GM21515 (cell line): Measurements from ENCODE around the gene SMYD4.
"Not testable (repeated sequence)": the region's sequence is repeated elsewhere in the genome, so short reads cannot be mapped to it uniquely, and the experiment has no call there.

Experiments used
- ATAC-seq: cut with Tn5 transposase; IDR thresholded peaks from one replicate; pipeline ENCODE4 v1.9.1; 2021; ENCODE audit not compliant: unreplicated experiment

The SMYD4 gene, protein sequence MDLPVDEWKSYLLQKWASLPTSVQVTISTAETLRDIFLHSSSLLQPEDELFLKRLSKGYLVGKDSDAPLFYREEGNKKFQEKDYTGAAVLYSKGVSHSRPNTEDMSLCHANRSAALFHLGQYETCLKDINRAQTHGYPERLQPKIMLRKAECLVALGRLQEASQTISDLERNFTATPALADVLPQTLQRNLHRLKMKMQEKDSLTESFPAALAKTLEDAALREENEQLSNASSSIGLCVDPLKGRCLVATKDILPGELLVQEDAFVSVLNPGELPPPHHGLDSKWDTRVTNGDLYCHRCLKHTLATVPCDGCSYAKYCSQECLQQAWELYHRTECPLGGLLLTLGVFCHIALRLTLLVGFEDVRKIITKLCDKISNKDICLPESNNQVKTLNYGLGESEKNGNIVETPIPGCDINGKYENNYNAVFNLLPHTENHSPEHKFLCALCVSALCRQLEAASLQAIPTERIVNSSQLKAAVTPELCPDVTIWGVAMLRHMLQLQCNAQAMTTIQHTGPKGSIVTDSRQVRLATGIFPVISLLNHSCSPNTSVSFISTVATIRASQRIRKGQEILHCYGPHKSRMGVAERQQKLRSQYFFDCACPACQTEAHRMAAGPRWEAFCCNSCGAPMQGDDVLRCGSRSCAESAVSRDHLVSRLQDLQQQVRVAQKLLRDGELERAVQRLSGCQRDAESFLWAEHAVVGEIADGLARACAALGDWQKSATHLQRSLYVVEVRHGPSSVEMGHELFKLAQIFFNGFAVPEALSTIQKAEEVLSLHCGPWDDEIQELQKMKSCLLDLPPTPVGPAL

DNA sequence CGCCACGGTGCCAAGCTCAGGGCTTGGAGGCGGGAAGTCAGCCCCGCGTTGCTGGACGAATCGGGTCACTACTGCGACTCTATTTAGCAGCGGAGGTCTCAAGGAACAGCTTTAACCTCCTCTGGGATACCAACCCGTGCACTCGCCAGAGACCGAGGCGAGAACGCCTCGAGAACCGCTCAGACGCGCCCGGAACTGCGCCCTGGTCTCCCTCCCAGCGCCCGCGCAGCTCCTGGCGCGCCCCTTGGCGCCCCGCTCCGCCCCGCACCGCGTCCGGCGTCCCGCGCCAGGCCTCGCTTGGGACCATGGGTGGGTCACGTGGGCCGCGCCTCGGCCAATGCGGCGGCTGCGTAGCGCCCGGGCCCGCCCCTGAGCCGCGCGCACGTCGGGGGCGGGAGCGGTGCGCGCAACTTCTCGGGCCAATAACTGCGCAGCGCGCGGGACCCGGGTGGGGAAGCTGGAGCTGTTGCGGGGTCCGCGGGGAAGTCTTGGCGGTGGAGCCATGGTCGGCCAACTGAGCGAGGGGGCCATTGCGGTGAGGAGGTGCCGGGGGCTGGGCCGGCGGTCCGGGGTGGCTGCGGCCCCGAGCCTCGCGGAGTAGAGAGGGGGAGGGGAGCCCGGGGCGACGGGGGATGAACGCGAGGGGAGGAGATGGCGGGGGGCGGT, at the start of gene SMYD4, which contains the start of gene RPA1:
Gene SMYD4 (minus strand): TSS at position 311 of the 666 bp plus-strand sequence. CDS start 1,908 bp downstream, outside the sequence.
Gene RPA1 (plus strand): TSS at position 414 of the 666 bp plus-strand sequence. CDS start 89 bp downstream, at position 503.
- peak; percentile 78 for ATAC-seq

DNA sequence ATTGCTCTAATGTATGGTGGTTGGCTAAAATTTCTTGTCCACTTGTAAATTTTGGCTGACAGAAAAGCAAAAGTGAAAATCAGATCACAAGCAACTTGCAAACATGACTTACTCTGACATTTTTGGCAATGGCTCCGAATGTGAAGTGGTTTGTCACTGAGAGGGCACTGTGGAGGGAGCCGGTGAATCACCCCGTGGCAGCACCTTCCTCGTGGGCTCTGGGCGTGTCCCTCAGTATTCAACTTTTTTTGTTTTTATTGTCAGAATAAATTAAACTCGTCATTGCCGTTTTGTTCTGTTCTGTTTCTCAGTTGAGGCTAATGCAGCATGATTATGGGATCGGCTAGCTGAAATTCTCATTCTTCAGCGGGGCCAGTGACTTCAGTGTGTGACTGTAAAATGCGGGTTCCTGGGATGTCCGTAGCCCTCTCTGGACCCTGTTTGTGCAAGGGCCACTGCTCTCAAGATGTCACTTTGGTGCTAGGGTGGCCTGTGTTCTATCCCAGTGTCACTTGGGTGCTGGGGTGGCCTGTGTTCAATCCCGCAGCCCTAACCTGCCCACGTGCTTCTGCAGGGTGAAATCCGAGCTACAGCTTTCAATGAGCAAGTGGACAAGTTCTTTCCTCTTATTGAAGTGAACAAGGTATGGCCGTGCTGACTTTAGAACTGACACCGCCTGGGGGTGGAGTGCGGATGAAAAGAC, 48.9 kb upstream of the SMYD4 start:
- no peak for ATAC-seq

DNA sequence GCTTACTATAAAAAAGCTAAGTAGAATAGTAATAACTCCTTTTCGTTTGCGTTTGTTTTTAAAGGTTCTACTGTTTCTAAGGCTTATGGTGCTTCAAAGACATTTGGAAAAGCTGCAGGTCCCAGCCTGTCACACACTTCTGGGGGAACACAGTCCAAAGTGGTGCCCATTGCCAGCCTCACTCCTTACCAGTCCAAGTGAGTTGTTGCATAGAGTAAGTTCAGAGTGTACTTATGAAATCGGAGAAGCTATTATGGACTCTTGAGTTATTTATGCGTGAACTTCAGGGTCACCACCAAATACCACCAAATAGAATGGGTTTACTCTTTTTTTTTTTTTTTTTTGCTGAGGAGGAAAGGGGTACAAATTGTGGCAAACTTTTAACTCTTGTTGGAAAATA, 45.9 kb upstream of the SMYD4 start:
- no peak for ATAC-seq

DNA sequence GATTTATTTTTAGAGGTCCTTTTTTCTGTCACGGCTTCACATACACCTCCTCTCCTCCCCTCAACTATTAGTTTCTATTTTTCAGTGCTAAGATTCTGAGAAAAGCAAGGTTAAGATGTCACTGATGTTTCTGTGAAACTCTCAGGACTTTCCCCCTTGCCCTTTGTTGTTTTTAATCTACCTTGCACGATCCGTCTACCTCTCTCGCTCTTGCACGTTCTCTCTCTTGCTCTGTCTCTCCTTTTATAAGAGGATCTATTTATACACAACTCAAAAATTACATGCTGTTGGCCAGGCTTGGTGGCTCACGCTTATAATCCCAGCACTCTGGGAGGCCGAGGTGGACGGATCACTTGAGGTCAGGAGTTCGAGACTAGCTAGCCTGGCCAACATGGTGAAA, 43.7 kb upstream of the SMYD4 start:
- ATAC-seq: no peak

DNA sequence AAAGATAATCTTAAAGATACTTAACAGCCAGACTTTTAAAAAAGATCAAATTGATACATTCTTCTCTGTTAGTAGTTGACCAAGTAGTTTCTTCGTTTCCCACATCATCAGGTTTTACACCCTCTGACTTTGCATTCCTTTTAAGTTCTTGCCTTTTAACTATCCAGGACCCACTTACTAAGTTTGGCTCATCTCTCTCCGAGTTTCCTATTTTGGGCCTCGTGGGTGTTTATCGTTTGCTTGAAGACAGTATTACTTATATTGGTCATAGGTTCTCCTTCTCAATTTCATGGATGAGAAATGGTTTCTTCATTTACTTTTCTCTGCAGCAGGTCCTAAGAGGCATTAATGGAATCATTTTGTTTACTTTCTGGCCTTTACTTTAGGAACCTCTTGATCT, 43.3 kb upstream of the SMYD4 start:
- ATAC-seq: no peak

DNA sequence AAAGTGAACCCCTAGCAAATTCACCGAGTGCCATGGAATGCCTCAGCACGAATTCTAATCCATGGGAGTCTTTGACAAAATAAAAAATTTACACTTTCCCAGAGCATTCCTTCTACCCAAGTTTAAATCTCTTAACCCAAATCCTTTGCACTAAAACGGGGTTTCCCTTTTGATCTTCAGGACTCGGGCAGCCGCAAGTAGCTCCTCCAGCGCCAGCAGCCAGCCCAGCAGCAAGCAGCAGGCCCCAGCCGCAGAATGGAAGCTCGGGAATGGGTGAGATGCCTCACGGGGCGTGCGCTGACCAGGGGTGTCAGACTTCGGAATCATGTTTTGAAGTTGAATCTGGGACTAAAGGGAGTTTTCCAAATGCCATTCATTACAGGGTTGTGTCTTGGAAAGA, 42.6 kb upstream of the SMYD4 start:
- no peak for ATAC-seq

DNA sequence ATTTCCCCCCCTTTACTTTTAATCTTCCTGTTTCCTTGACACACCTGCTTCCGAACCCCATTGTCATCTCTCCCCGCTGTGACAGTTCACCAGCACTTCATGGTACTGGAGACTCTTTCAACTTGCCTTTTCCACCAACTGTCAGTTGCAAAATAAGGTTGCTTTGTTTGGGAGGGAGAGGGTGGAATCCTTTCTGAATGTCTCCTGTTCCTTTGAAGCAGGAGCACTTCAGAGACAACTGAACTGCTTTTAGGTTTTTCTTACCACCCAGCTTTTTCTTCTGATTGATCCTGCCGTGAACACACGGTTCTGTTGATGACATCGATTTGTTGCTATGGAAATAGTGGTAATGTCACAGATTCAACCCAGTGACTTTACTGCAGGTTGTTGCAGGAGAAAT, 42.1 kb upstream of the SMYD4 start:
- no peak for ATAC-seq

DNA sequence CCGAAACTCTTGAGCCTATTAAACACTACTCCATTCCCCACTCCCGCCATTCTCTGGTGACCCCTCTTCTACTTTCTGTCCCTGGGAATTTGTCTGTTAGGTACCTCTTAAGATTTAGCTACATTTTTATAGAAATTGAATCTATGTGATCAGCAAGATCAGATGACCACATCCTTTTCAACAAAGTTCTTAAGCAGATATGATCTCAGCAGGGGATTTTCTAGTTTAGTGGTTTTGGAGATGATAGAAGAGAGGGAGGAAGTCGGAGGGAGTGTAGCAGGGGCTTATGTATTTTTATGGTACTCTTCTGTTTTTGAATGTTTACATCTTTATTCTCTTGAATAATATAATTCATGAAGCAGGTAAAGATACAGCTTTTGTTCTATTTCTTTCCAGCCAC, 40.9 kb upstream of the SMYD4 start:
- no peak for ATAC-seq

DNA sequence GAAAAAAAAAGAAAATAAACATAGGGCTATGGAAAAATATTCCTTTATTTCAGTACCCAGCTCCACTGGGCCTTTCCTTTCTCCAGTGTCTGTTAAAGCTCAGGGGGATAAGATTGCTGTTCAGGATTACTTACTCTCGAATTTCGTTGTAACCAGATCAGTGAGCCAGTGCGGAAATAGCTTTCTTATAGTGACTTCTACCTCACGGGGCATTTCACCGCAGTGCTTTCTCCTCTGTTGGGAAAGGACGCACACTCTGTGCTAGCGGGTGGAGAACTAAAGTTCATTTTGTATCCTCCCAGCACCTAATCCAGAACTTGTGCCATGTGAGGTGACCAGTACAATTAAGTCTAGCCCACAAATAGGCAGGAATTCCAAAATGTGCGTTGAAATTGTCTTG, 38.4 kb upstream of the SMYD4 start:
- ATAC-seq: no peak

DNA sequence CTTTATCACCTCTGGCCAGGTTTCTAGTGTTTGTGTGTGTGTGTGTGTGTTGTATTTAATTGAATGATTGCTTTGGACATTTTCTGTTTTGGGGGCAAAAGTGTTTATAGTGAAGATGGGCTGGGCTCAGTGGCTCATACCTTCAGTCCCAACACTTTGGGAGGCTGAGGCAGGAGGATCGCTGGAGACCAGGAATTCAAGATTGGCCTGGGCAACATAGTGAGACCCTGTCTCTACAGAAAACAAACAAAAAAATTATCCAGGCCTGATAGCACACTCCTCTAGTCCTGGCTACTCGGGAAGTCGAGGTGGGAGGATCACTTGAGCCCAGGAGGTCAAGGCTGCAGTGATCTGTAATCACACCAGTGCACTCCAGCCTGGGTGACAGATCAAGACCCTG, 37.6 kb upstream of the SMYD4 start:
- ATAC-seq: no peak

DNA sequence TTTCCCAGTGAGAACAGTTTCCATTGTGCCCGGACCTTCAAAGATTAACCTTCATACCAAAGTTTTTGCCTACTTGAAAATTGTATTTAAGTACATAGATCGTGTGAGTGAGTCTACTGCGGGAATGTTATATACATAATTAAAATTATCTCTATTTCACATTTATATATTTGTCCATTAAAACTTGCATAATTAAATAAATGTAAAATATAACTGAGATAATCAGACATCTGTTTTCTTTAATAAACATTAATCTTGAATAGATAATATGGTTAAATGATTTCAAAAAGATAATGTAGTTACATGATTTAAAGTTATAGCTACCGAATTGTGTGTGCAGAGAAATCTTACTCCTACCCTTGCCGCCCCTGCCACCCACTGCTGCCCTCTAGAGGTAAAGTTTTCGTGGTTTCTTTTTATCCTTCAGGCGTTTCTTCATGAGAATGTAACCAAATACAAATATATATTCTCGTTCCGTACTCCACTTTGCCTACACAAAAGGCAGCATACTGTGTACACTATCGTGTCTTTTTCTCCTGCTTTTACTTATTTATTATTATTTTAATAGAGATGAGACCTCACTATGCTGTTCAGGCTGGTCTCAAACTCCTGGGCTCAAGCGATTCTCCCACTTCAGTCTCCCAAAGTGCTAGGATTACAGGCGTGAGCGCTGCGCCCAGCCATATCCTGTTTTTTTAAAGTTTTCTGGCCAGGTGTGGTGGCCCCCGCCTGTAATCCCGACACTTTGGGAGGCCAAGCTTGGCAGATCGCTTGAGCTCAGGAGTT, 35.7 kb upstream of the SMYD4 start:
- ATAC-seq: no peak

DNA sequence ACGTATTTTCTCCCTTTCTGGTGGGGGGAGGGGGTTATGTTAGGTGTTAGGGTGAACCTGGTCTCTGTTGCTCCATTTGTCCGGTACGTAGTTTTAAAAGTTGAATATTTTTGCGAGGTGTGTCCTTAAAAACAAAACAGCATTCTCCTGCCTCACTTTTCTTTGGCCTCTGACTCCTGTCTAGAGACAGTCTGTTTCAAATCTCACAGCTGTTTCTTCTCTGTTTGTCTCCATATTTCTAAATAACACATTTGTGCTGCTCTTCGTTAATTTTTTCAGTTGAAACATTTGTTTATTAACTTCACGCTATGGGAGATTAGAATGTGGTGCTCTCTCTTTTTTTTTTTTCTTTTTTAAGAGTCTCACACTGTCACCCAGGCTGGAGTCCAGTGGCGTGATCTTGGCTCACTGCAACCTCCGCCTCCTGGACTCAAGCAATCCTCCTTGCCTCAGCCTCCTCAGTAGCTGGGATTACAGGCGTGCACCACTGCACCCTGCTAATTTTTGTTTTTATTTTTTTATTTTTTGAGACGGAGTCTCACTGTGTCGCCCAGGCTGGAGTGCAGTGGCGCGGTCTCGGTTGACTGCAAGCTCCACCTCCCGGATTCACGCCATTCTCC, 31.8 kb upstream of the SMYD4 start:
- ATAC-seq: no peak

DNA sequence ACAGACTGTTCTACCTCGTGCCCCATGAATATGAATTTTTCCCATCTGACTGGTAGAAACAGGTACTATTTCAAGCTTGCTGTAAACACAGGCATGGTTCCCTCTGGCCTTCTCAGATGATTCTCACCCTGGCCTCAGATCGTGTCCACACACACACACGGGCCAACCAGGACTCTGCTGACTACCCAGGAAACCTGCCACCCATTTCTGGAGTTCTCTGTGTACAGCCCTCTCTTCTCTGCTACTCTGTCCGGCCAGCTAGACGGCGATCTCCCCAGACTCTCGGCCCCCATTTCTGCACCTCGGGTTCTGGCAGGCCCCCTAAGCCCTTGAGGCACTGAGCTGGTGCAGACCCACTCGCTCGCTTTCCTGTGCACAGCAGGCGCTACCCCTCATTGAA, 31.3 kb upstream of the SMYD4 start:
- ATAC-seq: no peak

DNA sequence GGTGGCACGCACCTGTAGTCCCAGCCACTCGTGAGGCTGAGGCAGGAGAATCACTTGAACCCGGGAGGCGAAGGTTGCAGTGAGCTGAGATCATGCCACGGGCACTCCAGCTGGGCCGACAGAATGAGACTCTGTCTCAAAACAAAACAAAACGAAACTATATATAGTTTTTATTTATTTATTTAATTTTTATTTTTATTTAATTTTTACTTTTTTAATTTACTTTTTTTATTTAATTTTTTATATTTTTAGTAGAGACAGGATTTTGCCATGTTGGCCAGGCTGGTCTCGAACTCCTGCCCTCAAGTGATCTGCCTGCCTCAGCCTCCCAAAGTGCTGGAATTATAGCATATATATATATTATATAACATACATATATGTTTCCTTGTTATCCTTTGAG, 26.8 kb upstream of the SMYD4 start:
- not testable (repeated sequence) for ATAC-seq

DNA sequence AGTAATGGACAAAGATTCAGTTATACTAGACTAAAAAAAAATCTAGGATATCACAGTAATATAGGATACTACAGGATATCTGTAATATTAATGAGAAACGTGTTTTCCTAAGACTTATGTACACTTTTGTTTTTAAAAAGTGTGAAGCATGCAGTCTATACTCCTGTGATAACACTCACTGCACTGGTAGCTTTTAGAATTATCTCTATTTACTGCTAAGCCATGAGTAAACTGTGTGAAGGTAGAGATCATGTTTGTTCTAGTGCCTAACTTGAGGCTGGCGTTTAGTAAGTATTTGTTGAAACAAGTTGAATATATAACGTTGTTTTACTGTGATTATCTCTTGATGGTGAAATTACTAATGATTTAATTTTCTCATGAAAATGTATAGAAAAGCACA, 24.0 kb upstream of the SMYD4 start:
- ATAC-seq: no peak

DNA sequence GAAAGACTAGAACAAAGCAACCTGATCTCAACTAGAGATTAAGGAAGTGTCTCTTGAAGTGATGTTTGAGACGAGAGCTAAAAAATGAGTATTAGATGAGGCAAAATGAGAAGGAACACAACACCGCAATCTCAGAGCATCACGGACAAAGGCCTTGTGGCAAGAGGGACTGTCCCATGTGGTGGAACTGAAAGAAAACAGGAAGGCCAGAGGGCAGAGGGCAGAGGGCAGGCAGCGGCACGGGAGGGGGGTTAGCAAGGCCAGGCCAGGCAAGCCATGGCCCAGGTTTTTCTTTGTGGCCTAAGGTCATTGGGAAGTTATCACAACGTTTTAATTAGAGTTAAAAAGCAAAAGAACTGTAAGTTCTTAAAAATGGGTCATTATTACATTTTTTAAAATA, 22.6 kb upstream of the SMYD4 start:
- no peak for ATAC-seq

DNA sequence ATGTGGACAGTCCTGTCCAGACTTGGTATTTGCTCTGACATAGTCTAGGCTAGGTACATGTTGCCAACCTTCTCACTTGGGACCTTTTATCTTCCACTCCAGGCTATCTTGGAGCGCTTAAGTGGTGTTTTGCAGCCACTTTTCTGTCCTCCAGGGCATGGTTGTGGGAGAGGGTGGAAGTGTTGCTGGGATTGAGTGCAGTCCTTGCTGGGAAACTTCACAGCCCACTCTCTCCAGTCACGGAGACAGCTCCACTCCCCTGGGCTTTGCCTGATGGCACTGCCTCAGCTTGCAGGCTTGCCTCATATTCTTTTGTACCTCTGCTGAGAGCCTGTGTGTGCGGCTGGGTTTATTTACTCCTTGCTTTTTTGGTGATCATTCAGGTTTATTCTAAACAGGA, 17.5 kb upstream of the SMYD4 start:
- no peak for ATAC-seq

DNA sequence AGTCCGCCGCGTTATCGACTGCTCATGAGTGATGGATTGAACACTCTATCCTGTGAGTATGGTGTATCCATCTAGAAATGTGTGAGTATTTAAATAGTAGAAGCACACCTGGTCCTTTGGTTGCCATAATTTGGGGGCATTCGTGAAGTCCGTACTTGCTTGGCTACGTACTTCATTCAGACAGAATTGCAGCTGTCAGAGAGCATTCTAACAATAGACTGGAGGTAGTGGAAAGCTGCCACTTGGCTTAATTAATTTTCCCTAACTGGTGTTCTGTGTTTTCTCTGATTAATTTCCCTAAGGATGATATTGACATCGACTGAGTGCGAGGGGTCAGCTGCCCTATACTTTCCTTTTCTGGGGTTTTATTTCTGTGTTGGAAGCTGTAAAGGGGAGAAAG, 14.2 kb upstream of the SMYD4 start:
- no peak for ATAC-seq

DNA sequence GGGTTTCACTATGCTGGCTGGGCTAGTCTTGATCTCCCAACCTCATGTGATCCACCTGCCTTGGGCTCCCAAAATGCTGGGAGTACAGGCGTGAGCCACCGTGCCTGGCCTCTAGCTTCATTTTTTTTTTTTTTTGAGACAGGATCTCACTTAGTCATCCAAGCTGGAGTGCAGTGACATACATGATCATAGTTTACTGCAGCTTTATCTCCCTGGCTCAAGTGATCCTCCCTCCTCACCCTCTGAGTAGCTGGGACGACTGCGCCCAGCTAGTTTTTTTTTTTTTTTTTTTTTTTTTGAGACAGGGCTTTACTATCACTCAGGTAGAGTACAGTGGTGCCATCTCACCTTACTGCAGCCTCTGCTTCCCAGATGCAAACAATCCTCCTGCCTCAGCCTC, 9.8 kb upstream of the SMYD4 start:
- ATAC-seq: no peak
